Activated naive CD8-positive, alpha-beta T cell treated with anti-CD3 and anti-CD28 coated beads, Interleukin-2, amount 10 ng/mL, durations not matched to agents 7 days and 5 days (primary cell): ENCODE measurements around the gene TGFBR1. TPM values are rescaled to one million over a fixed set of nuclear protein-coding genes. Genes with fewer than 3 reads are reported as not detected.
"Not testable (repeated sequence)": the region's sequence is repeated elsewhere in the genome, so short reads cannot be mapped to it uniquely, and the experiment has no call there.

ENCODE experiments used
- ATAC-seq: fragments of 150-1000 bp; cut with Tn5 transposase; one replicate; pipeline ENCODE4 v1.10.0; 2021; ENCODE audit warnings: low read depth, moderate library complexity
- POLR2A ChIA-PET: fragments of 350-600 bp; sonication (Branson Sonifier 250); formaldehyde crosslinking; loops from one replicate; lab custom pipeline; 2021; ENCODE audit warnings: antibody characterized with exemption; lab: Charles Lee
- DNase-seq: peaks from one replicate; pipeline ENCODE4 v3.0.0; 2021
- H3K27ac Mint-ChIP-seq: one replicate; pipeline ENCODE4 v1.8.0; 2022; ENCODE audit warnings: mild to moderate bottlenecking, mixed read lengths
- H3K27me3 Mint-ChIP-seq: one replicate; pipeline ENCODE4 v1.8.0; 2022; ENCODE audit warnings: mild to moderate bottlenecking, moderate library complexity, mixed read lengths
- H3K36me3 Mint-ChIP-seq: one replicate; pipeline ENCODE4 v1.8.0; 2021; ENCODE audit warnings: mild to moderate bottlenecking, mixed read lengths
- H3K4me1 Mint-ChIP-seq: one replicate; pipeline ENCODE4 v1.8.0; 2021; ENCODE audit warnings: mixed read lengths
- H3K4me3 Mint-ChIP-seq: one replicate; pipeline ENCODE4 v1.8.0; 2022; ENCODE audit warnings: mild to moderate bottlenecking, moderate library complexity, mixed read lengths
- H3K9me3 Mint-ChIP-seq: one replicate; pipeline ENCODE4 v1.8.0; 2021; ENCODE audit warnings: mixed read lengths
- total RNA-seq, 2 experiments: library from RNA; stranded (reverse); gene quantifications; one replicate each; pipeline ENCODE4 v1.2.3, GENCODE V29; 2021

Gene TGFBR1
- total RNA-seq, 2 experiments from 2014 or later = 82.7 to 83.5 TPM

- POLR2A ChIA-PET = interaction anchor here (0.5 to 1.1 kb wide), 2 partner anchors 38 to 1263 kb away, joined by 3 read pairs; partner anchors contain the start of genes ALG2 and SEC61B
- Mint-ChIP-seq H3K36me3 (no peaks in the 10 kb centered on the region), H3K27me3 (no peaks in the 10 kb centered on the region), H3K4me3 (no peak overlapping the region), H3K27ac (peak overlapping the region; percentile 74), H3K9me3 (no peaks in the 10 kb centered on the region), H3K4me1 (peaks cover 61% of the 10 kb centered on the region)
- DNase-seq (no peak), ATAC-seq (no peak)
Observed at GRCh38 chr9:99183616-99184015, 78.7 kb downstream of the TGFBR1 start.

- peak overlapping the region; percentile 84 for H3K27ac Mint-ChIP-seq
- peak overlapping the region; percentile 29 for H3K4me3 Mint-ChIP-seq
- DNase-seq (peak; percentile 41), ATAC-seq (no peak)
- no peaks in the 10 kb centered on the region for H3K9me3 Mint-ChIP-seq
- no peaks in the 10 kb centered on the region for H3K36me3 Mint-ChIP-seq
- H3K4me1 Mint-ChIP-seq = peaks cover 60% of the 10 kb centered on the region
- no peaks in the 10 kb centered on the region for H3K27me3 Mint-ChIP-seq
- POLR2A ChIA-PET = interaction anchor here (1.0 kb wide), 1 partner anchor 16 kb away, joined by 3 read pairs; no protein-coding TSS in a partner anchor
Observed at GRCh38 chr9:99184110-99184474, 79.2 kb downstream of the TGFBR1 start.

GRCh38 chr9:99184475-99185347, 79.8 kb downstream of the TGFBR1 start:
- POLR2A ChIA-PET = interaction anchor here (1.0 kb wide), 1 partner anchor 17 kb away, joined by 3 read pairs; no protein-coding TSS in a partner anchor
- ATAC-seq (peak; percentile 75), DNase-seq (peak; percentile 79)
- Mint-ChIP-seq H3K4me1 (peaks cover 55% of the 10 kb centered on the region), H3K27ac (peak overlapping the region; percentile 88), H3K9me3 (no peaks in the 10 kb centered on the region), H3K36me3 (no peaks in the 10 kb centered on the region), H3K4me3 (peak overlapping the region; percentile 65), H3K27me3 (no peaks in the 10 kb centered on the region)

- Mint-ChIP-seq H3K4me1 (peaks cover 51% of the 10 kb centered on the region), H3K27me3 (no peaks in the 10 kb centered on the region), H3K9me3 (no peaks in the 10 kb centered on the region), H3K36me3 (no peaks in the 10 kb centered on the region), H3K4me3 (no peak overlapping the region), H3K27ac (no peak overlapping the region)
- ATAC-seq = no peak
- no peak for DNase-seq
- POLR2A ChIA-PET = no interaction called here
Observed at GRCh38 chr9:99185348-99185632, 80.4 kb downstream of the TGFBR1 start.

- no peak for ATAC-seq
- Mint-ChIP-seq H3K27me3 (no peaks in the 10 kb centered on the region), H3K9me3 (no peaks in the 10 kb centered on the region), H3K4me3 (no peak overlapping the region), H3K27ac (no peak overlapping the region), H3K4me1 (peaks cover 48% of the 10 kb centered on the region), H3K36me3 (no peaks in the 10 kb centered on the region)
- POLR2A ChIA-PET = no interaction called here
- no peak for DNase-seq
Observed at GRCh38 chr9:99185934-99186333, 81.0 kb downstream of the TGFBR1 start.

- ATAC-seq = no peak
- DNase-seq = no peak
- Mint-ChIP-seq H3K4me1 (peaks cover 38% of the 10 kb centered on the region), H3K4me3 (no peak overlapping the region), H3K27ac (no peak overlapping the region), H3K9me3 (no peaks in the 10 kb centered on the region), H3K27me3 (no peaks in the 10 kb centered on the region), H3K36me3 (no peaks in the 10 kb centered on the region)
- POLR2A ChIA-PET = no interaction called here
Observed at GRCh38 chr9:99187311-99187710, 82.4 kb downstream of the TGFBR1 start.

- DNase-seq (no peak), ATAC-seq (no peak)
- Mint-ChIP-seq H3K27ac (no peak overlapping the region), H3K4me1 (peaks cover 37% of the 10 kb centered on the region), H3K9me3 (no peaks in the 10 kb centered on the region), H3K4me3 (no peak overlapping the region), H3K36me3 (no peaks in the 10 kb centered on the region), H3K27me3 (no peaks in the 10 kb centered on the region)
- POLR2A ChIA-PET = interaction anchor here (0.6 kb wide), 1 partner anchor 636 kb away, joined by 3 read pairs; no protein-coding TSS in a partner anchor
Observed at GRCh38 chr9:99189186-99189585, 84.3 kb downstream of the TGFBR1 start.

- no peak overlapping the region for H3K27ac Mint-ChIP-seq
- no peaks in the 10 kb centered on the region for H3K36me3 Mint-ChIP-seq
- peaks cover 31% of the 10 kb centered on the region for H3K4me1 Mint-ChIP-seq
- ATAC-seq (no peak), DNase-seq (no peak)
- no peak overlapping the region for H3K4me3 Mint-ChIP-seq
- H3K9me3 Mint-ChIP-seq = no peaks in the 10 kb centered on the region
- no peaks in the 10 kb centered on the region for H3K27me3 Mint-ChIP-seq
- POLR2A ChIA-PET = no interaction called here
Observed at GRCh38 chr9:99189887-99190596, 85.1 kb downstream of the TGFBR1 start.

- H3K27ac Mint-ChIP-seq = no peak overlapping the region
- H3K4me1 Mint-ChIP-seq = peaks cover 31% of the 10 kb centered on the region
- H3K4me3 Mint-ChIP-seq = no peak overlapping the region
- H3K27me3 Mint-ChIP-seq = peaks cover 2% of the 10 kb centered on the region
- POLR2A ChIA-PET = no interaction called here
- DNase-seq (no peak), ATAC-seq (no peak)
- H3K9me3 Mint-ChIP-seq = no peaks in the 10 kb centered on the region
- peaks cover under 1% of the 10 kb centered on the region for H3K36me3 Mint-ChIP-seq
Observed at GRCh38 chr9:99190597-99191283, 85.8 kb downstream of the TGFBR1 start.

- H3K4me1 Mint-ChIP-seq = peaks cover 31% of the 10 kb centered on the region
- H3K27ac Mint-ChIP-seq = no peak overlapping the region
- peak overlapping the region; percentile 23 for H3K4me3 Mint-ChIP-seq
- peaks cover 2% of the 10 kb centered on the region for H3K36me3 Mint-ChIP-seq
- peak; percentile 59 for ATAC-seq
- no peaks in the 10 kb centered on the region for H3K9me3 Mint-ChIP-seq
- POLR2A ChIA-PET = no interaction called here
- peaks cover 2% of the 10 kb centered on the region for H3K27me3 Mint-ChIP-seq
- no peak for DNase-seq
Observed at GRCh38 chr9:99192786-99193465, 88.0 kb downstream of the TGFBR1 start.

GRCh38 chr9:99193466-99193821, 88.5 kb downstream of the TGFBR1 start:
- POLR2A ChIA-PET = no interaction called here
- Mint-ChIP-seq H3K36me3 (peaks cover 2% of the 10 kb centered on the region), H3K27ac (no peak overlapping the region), H3K9me3 (no peaks in the 10 kb centered on the region), H3K4me1 (peaks cover 29% of the 10 kb centered on the region), H3K27me3 (peaks cover 2% of the 10 kb centered on the region), H3K4me3 (peak overlapping the region; percentile 23)
- DNase-seq (no peak), ATAC-seq (peak; percentile 87)

- peaks cover 21% of the 10 kb centered on the region for H3K4me1 Mint-ChIP-seq
- H3K9me3 Mint-ChIP-seq, ATAC-seq, DNase-seq, H3K36me3 Mint-ChIP-seq, POLR2A ChIA-PET, H3K4me3 Mint-ChIP-seq, H3K27me3 Mint-ChIP-seq, H3K27ac Mint-ChIP-seq: not testable (repeated sequence)
Observed at GRCh38 chr9:99196484-99196883, 91.6 kb downstream of the TGFBR1 start.

GRCh38 chr9:99197124-99197630, 92.3 kb downstream of the TGFBR1 start:
- no peak overlapping the region for H3K4me3 Mint-ChIP-seq

More at GRCh38 chr9:99197124-99197630, 92.3 kb downstream of the TGFBR1 start:
- DNase-seq (no peak), ATAC-seq (no peak)
- Mint-ChIP-seq H3K36me3 (peaks cover 2% of the 10 kb centered on the region), H3K9me3 (no peaks in the 10 kb centered on the region), H3K4me1 (peaks cover 21% of the 10 kb centered on the region), H3K27ac (no peak overlapping the region), H3K27me3 (peaks cover 2% of the 10 kb centered on the region)
- POLR2A ChIA-PET = no interaction called here
